Dedifferentiated amniotic fluid mesenchymal stem cell (primary cell): Measurements from ENCODE around the gene SLC10A3.

Experiments
- DNase-seq: peaks from one replicate; pipeline ENCODE4 v3.0.0-alpha.2; 2016; ENCODE audit errors: extremely low spot score

Gene SLC10A3

GRCh38 chrX:154490414-154491083 lies at the start of gene SLC10A3:
TSS of gene SLC10A3 (minus strand) at chrX:154490629. CDS start at chrX:154488940, 1,689 bp downstream.
- peak; percentile 84 for DNase-seq

- no peak for DNase-seq
Measured at GRCh38 chrX:154539077-154539476, 48.6 kb upstream of the SLC10A3 start.

GRCh38 chrX:154535892-154536291 lies 45.5 kb upstream of the SLC10A3 start:
- no peak for DNase-seq

GRCh38 chrX:154534526-154535322 lies 44.3 kb upstream of the SLC10A3 start:
- DNase-seq: peak; percentile 65

GRCh38 chrX:154532690-154533089 lies 42.3 kb upstream of the SLC10A3 start:
- DNase-seq: no peak

GRCh38 chrX:154531626-154532025 lies 41.2 kb upstream of the SLC10A3 start:
- DNase-seq: no peak

- no peak for DNase-seq
Measured at GRCh38 chrX:154530286-154530685, 39.9 kb upstream of the SLC10A3 start.

- no peak for DNase-seq
Measured at GRCh38 chrX:154529206-154529612, 38.8 kb upstream of the SLC10A3 start.

- peak; percentile 75 for DNase-seq
Measured at GRCh38 chrX:154526901-154527675, 36.7 kb upstream of the SLC10A3 start.

- no peak for DNase-seq
Measured at GRCh38 chrX:154525606-154526490, 35.4 kb upstream of the SLC10A3 start.

- DNase-seq: no peak
Measured at GRCh38 chrX:154519389-154519788, 29.0 kb upstream of the SLC10A3 start.

GRCh38 chrX:154517101-154517781 lies 26.8 kb upstream of the SLC10A3 start:
- no peak for DNase-seq

- no peak for DNase-seq
Measured at GRCh38 chrX:154516656-154517100, 26.2 kb upstream of the SLC10A3 start.

GRCh38 chrX:154515966-154516655 lies 25.7 kb upstream of the SLC10A3 start, which contains the start of gene FAM3A:
TSS of gene FAM3A (minus strand) at chrX:154516232. CDS start at chrX:154515772, 460 bp downstream.
- peak; percentile 65 for DNase-seq

- DNase-seq: no peak
Measured at GRCh38 chrX:154515090-154515965, 24.9 kb upstream of the SLC10A3 start.

- DNase-seq: no peak
Measured at GRCh38 chrX:154513716-154514115, 23.3 kb upstream of the SLC10A3 start.

GRCh38 chrX:154512879-154513553 lies 22.6 kb upstream of the SLC10A3 start:
- no peak for DNase-seq

- DNase-seq: no peak
Measured at GRCh38 chrX:154511761-154512160, 21.3 kb upstream of the SLC10A3 start.
